AG09309 (cell line): ENCODE measurements around the gene ZNF74.

Experiments used
- DNase-seq: peaks from one replicate; pipeline ENCODE4 v3.0.0-alpha.2; 2010; ENCODE audit warnings: low read depth
- H3K4me3 ChIP-seq: 2 replicates; pipeline ENCODE4 v1.5.1; 2011; ENCODE audit warnings: mild to moderate bottlenecking, low read depth, low read length, moderate library complexity; ENCODE audit not compliant: control insufficient read depth
- CTCF ChIP-seq: IDR thresholded peaks from 2 replicates; pipeline ENCODE4 v1.5.1; 2011; ENCODE audit warnings: mild to moderate bottlenecking, low read depth, low read length, inconsistent platforms; ENCODE audit not compliant: insufficient read depth, control insufficient read depth; ENCODE audit errors: missing control alignments

ZNF74 gene

GRCh38 chr22:20441631-20442484 lies 47.9 kb downstream of the ZNF74 start:
- H3K4me3 ChIP-seq = no peak overlapping the region
- TF ChIP-seq CTCF = no peak
- no peak for DNase-seq

GRCh38 chr22:20442485-20443284 lies 48.7 kb downstream of the ZNF74 start:
- H3K4me3 ChIP-seq = no peak overlapping the region
- no peak for DNase-seq
- TF ChIP-seq CTCF = no peak

GRCh38 chr22:20444325-20444724 lies 50.4 kb downstream of the ZNF74 start:
- no peak for TF ChIP-seq CTCF
- DNase-seq = no peak

GRCh38 chr22:20446383-20446970 lies 52.5 kb downstream of the ZNF74 start:
- DNase-seq = no peak
- H3K4me3 ChIP-seq = no peak overlapping the region
- no peak for TF ChIP-seq CTCF

More at GRCh38 chr22:20444325-20444724, 50.4 kb downstream of the ZNF74 start:
- no peak overlapping the region for H3K4me3 ChIP-seq

GRCh38 chr22:20448630-20449029 lies 54.7 kb downstream of the ZNF74 start:
- no peak overlapping the region for H3K4me3 ChIP-seq
- no peak for DNase-seq
- TF ChIP-seq CTCF = no peak

- TF ChIP-seq CTCF = no peak
- no peak overlapping the region for H3K4me3 ChIP-seq
- no peak for DNase-seq
These were observed 56.0 kb downstream of the ZNF74 start for GRCh38 chr22:20449819-20450550.
